GM19035 (cell line): ENCODE results near the gene CHD2.

Source experiments
- ATAC-seq: cut with Tn5 transposase; IDR thresholded peaks from one replicate; pipeline ENCODE4 v1.9.1; 2021; ENCODE audit not compliant: unreplicated experiment

CHD2 gene

DNA sequence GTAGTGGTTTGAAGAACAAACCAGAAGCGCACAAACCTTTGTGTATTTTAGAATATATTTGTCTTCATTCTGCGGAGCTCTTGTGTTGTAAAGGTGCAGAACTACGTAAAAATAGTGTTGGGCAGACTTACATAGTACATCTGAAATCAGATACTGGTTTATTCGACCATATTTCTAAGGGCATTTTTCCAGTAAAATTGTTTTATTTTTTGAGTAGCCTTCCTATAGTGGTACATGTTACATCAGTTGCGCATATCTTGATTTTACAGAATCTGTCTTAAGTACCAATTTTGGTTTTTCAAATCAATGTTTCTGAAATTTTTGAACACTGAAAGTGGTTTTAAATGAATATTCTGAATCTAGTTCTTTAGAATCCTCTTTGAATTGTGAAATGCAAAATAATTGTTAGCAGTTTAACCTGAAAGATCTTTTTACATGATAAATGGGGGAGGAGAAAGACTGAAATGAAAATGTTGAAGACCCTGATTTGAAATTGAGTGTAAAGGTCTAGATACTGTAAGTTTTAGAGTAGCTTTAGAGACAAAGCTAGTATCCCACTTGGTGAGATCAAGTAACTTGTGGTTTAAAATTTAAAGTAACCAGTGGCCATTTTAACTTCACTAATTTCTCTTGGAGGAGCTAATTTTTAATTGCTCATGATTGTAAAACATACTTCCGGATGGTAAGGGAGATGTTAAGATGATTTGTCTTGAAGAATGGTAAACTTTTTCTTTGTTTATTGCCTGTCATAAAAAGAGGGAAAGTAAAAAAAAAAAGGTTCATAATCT, 15.5 kb upstream of the CHD2 start:
- ATAC-seq, result no peak

DNA sequence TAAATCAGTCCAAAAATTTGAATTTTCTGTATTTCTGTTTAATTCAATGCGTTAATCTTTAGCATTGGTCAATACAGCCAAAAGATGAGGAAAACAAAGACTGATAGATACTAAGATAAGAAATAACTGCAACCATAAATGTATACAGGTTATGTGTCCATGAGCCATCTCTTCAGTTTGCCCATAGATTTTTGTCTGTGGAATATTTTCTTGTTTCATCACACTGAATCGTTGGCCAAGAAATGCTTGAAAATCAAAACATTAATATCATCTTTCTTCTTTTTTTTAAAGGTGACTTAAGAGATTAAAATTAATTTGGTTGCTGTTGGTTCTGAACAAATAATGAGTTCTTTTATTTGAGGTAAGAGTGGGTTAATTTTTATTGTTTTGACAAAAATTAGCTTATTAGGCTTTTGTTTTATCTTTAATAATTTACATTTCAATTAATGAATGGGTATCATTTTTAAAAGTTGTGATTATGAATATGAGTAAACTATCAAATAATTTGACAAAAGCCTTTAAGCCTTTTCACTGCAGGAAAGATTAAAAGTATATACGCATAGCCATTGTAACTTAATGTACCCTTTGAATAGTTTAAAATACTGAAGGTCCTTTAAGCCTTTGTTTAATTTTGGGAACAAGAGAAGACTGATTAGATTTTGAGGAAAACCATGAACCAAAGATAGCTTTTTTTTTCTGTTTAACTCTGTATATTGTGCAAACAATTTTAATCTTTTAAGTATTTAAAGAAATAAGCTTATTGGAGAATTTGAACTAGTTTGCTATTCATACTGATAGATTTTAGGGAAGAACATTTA, 14.7 kb upstream of the CHD2 start:
- ATAC-seq, result no peak

DNA sequence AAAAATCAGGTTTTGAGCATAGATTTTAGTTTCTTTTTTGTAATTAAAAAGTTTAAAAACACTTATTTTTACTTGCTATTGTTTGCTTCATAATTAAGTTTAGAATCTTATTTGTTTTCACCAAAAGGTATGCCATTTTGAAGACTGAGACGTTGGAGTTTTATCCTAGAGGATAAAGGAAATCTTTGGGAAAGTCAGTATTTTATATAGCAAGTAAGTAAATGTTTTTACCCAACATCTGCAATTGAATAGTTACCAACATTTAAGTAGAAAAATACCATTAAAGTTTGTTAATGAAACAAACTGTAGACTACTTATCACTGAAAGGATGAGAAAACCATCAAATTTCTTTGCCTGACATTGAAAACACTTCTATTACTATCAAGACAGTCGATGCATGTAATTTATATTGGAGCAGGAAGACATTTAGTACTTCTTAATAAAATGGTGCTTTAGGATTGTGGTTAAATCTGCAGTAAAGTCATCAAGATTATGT, 14.0 kb upstream of the CHD2 start:
- ATAC-seq, result no peak

DNA sequence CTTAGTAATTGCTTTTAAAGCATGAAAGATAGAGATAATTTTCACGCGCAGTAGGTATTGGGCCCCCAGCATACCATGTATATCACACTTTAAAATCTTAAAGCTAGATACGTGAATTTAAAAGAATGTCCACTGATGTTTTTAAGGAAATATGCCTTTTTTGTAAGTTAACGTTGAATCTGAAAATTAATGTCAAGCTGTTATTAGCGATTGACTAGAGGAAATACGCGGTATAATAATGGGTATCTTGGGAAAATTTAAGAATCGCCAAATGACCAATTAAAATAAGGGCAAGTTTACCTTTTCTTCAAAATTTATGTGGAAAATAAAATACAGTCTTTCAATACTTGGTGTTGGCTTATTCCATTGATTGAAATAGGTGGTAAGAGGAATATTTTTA, 13.3 kb upstream of the CHD2 start:
- no peak for ATAC-seq

DNA sequence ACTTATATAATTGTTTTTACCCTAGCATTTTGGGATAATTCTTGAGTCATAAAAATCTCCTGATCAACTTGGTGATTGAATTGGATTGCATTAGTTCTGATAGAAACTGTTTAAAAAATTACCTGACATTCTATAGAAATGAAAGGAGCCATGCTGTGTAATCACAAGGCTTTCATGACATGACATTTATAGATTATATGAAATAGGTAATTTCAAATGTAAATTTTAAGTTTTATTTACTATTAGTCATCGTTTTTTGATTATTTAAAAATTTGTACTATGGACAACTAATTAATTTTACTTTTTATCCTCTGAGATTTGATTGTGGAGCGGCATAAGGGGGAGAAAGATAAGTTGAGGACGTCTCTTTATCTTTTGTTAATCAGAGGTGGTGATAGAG, 12.3 kb upstream of the CHD2 start:
- ATAC-seq, result no peak

DNA sequence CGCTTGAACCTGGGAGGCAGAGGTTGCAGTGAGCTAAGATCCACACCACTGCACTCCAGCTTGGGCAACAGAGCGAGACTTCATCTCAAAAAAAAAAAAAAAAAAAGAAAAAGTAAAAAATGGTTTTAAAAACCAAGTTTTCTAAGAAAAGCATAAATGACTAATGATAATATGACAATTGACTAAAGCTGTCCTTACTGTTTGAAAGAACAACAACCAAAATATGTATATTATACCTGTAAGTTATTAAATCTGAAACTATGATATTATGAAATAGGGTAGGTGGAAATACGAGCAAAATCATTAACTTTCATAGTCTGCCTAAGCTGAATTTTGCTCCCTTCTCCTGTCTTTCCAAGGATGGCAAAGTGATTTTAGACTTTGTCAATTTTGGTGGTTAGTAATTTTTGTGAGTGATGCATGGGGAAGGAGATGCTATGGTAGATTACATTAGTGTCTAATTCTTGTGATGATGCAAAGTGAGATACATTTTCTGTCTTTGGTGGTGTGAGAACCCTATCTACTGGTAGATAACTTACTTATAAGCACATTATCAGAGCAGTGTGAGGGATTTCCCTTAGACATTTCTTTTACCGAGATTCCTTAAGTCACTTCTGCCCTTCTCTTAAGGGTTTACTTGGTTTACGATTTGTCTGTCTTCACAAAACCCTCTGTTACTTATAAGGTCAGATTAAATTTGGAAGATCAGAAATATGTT, 10.6 kb upstream of the CHD2 start:
- ATAC-seq, result no peak

DNA sequence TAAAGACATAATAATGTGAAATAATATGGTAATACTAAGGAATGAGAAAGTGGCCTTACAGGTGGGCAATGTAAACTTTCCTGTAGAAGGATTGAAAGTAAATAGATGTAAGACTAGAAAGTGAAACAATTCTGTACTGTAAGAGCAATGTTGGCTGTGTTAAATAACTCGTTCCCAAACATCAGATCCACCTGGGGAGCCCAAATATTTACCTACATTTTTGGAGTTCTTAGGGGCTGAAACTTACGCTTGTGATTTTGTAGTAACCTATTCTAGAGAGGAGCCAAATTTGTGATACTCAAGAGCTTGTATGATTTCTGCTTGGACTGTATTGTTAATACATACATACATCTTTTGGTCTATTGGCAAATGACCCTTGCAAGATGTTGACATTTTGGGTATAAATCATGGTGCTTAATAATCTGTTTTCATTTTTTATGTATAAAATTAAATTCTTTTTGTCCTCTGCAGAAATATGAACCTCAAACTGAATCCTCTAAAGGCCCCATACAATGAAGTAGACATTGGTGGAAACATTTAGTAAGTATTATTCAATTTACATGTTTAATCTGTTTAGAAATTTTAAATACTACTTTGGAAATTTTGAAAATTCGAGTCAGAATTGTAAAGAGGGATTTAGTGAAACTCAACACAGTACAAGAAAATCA, 8.5 kb upstream of the CHD2 start:
- no peak for ATAC-seq

DNA sequence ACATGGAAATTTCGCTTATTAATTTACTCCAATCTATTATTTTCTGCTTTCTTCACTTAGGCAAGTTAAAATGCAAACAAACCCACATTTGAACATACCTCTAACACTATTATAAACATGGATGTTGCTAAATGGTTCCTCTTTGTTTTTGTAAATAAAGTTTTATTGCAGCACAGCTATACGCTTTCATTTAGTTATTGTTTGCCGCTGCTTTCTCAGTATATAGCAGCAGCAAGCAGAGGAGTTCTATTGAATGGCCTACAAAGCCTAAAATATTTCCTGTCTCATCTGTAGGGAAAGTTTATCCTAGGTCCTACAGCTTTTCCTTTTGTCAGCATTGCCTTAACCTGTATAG, 7.9 kb upstream of the CHD2 start:
- ATAC-seq, result no peak

DNA sequence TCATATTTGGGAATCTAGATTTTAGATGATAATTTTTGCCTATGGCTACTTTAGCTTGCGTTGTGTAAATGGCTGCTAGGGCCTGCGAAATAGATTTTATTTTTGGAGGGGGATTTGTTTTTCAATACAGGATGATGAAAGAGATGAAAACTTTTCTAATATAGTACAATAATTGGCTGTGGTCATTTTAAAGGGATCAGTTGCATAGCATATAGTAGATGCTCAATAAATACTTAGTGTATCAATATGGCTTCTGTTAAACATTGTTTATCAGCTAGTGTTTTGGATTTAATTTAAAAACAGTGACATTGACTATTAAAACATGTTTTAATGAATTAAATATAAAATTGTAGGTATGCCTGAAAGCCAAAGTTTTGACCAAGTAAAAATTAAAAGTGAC, 6.9 kb upstream of the CHD2 start:
- ATAC-seq, result no peak

DNA sequence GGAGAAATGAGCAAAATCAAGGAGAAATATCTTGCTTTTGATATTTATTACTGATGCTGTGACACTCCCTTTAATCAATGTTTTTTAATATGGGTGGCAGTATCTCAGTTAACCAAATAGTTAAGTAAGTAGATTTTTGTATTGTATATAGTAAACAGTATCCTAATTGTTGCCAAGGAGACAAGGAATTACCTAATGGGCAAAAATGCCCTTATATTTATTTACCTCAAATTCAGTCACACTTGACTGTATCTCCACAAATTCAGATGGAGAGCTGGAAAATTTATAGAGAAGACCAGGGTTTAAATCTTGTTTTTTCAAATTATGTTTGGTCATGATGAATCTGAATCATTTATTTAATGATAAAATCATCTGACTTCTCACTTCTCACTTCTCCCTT, 3.6 kb upstream of the CHD2 start:
- ATAC-seq, result no peak

DNA sequence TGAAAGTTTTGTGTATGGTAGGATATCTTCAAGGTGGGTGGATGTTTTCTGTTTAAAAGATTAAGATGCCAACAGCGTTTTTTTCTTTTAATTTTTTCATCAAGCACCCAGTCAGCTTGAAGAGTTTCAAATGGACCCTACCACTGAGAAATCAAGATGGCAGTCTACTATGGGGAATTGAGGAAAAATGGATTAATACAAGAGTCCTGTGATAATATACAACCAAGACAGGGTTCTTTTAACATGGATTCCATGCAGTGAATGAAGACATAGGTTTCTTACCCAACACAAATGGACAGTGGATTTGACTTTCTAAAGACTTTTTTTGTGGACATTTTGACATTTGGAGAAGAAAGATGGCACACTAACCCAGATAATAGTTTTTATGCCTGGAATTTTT, 2.5 kb upstream of the CHD2 start:
- ATAC-seq, result no peak

DNA sequence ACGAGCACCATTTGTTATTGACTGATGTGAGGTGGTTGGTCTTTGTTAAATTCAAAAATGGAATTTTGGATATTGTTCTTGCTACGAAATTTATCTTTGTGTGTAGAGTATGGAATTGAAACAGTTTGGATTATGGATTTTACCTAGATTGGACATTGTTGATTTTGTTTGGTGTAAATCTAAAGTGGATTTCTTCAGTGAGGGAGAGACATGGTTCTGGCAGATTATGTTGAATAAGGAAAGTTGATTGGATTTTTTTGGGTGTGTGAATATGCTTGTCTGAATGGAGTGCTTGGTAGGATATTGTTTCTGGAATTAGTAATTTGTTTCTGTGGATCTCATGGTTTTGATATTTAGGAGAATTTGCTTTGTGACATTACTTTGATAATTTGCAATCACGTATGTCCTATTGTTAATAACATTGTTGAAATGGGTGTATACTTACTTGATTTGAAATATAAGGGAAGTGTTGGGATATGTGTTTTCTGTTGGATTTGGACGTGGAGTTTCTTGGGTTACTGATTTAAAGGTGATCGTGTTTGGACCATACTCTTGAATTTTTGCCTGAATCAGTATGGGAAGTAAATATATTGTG, 1.0 kb upstream of the CHD2 start:
- no peak for ATAC-seq

DNA sequence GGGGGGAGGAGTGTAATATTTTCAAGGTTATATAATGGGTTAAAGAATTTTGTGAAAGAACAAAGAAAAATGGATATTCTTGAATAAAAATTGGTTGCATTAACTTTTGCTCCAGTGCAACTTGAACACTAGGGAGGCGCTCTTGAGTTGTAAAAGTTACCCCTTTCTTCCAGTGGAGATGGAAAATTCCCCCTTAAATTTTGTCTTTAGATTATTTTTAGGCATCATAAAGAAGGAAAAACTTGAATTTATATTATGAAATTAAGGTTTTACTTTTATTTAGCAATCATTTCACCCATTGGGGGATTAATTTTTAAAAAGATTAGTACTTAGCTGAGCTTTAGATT, 550 bp upstream of the CHD2 start:
- ATAC-seq, result no peak

DNA sequence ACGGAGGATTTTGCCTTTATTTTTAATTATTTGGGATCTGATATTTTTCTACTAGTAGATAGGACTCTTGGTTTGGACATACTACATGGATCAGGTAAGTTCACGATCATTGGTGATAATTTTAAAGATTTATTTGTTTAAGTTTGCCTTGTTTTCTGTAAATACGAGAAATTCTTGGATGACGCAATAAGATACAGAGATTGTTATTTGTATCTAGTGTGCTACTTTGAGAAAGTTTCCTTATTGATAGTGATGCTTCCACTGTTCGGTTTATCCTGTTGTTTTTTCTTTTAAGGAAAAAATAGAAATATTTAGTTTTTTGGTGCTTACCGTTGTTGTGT, 577 bp downstream of the CHD2 start:
- ATAC-seq, result no peak

DNA sequence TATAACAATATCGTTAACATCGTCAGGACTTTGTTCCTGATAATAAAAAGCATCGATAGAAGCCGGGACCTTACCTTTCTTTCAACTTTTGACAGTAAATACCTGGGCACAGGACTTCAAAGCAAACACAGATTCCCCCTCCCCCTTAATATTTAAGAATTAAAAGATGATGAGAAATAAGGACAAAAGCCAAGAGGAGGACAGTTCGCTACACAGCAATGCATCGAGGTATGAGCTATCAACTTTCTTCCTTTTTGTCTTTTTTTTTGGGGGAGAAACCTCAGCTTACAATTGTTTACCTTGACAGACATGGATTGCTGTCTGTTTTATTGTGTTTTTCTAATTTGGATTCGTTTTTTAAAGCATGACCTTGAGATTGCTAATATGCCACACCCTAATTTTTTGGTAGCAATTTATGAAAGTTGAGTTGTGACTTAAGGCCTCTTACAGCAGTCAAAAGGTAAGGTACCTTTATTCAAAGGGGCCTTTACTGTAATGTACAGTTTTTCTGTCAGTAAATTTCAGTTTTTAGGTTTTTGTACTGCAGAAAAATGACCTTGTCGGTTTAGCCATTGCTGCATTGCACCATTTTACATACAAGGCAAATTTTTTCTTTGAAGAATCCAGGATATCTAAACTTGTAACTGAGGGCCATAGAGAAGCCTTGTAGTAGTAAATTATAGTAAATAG, 1.1 kb downstream of the CHD2 start:
- no peak for ATAC-seq

DNA sequence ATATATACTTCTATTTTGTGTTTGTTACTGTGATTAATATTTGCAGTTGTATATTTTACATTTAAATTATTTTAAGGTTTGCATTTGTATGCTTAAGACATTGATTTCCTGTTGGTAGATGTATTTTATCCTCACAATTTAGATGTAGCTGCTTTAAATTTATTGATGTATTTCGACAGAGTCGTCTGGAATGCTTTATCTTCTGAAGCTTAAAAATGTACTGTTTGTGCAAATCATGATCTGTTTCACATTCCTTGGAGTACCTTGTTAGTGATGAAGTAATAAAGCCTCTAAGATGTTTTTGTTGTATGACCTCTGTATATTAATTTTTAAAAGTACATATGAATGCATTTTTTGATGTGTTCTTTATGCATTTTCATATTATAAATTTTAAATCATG, 1.9 kb downstream of the CHD2 start:
- no peak for ATAC-seq

DNA sequence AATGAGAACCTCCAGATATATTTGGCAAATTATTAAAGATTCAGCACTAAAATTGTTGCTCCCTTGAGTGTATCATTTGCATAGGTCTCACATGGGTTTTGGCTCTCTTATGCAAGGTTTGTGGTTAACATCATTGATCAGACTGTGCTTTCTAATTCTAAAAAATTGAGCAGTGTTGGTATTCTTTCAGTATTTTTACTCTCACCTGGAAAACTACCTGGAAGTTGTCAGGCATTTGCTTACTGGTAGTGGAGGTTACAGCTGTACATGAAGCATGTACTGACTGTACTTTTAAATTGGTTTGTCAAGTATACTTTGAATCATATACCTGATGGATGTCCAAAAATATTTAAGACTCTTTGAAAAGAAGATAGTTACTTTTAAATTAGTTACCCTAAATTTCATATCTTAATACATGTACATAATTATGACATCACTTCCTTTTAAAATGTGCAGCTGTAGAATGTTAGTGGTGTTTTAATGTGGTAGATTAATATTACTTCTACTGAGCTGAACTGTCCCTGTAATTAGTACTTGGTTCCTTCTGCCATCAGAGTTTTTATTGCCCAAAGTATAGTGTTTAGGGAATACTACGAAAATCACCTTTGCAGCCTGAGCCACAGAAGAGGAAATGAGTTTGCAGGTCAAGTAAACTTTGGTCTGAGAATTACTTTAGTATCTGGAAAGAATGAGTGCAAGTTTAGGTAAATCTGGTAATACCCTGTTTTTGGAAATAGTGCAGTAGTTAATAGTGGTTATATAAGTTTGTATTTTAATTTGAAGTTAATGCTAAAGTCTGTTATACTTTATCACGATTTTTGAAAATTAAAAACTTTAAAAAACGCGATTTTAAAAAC, 2.8 kb downstream of the CHD2 start:
- ATAC-seq, result no peak

DNA sequence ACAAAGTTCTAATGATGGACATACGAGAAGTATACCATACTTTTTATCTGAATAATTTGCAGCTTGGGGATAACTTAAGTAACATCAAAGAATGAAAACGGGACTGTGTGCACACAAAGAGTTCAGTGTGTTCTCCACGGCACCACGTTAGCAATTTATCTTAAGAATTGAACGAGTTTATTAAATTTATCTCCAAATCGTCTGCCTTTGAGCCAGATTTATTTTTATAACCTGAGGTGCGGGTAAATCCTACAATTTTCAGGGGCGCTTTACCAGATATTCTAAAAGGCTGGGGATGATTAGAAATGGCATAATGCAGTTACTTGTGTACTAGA, 3.5 kb downstream of the CHD2 start:
- no peak for ATAC-seq

DNA sequence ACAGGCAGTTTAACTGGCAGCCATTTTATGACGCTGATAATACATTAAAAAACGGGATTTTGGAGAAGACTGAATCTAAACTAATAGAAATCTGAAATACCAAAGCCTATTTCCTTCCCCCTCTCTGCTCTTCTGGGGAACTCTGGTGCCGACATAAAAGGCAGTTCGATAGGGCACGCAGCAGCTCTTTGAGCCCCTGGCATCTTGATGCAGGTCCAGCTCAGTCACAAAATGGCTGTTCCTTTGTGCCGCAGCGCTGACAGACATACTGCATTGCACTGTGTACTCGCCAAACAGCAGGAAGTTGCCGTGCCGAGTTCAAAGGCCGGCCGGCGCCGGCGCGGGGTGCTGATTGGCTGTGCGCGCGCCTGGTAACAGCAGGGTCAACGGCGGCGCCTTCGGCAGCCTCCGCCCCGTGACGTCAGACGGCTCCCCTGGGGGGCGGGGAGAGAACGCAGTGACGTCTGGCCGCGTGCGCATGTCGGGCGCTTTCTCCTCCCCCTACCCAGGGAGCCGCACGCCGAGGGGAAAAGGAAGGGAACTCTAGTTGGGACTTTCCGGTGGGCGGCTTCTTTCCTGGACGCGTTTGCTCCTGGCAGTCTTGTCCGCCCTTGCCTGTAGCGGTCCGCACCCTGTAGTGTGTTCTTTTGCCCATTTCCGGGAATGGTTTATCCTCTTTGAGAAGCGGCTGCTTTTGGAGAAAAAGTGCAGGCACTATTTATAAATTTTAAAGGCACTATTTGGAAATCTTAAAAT, 4.0 kb downstream of the CHD2 start:
- ATAC-seq, result peak; percentile 83
